Uterus (tissue), 2 donors: ENCODE data around the gene CEMIP.

ENCODE experiments used
- POLR2A ChIP-seq, 2 donors: fragments of 450-650 bp; IDR thresholded peaks; one replicate each; pipeline ENCODE4 v1.6.1; 2016; ENCODE audit warnings: antibody characterized with exemption in 2 of 2, mild to moderate bottlenecking in 1 of 2, moderate library complexity in 1 of 2
- TF ChIP-seq, protein P1 (sequence below), 4 experiments: fragments of 200-600 bp in 2 of 4; fragments of 450-650 bp in 2 of 4; sonication (generic) in 2 of 4; IDR thresholded peaks; one replicate each; pipeline ENCODE4 v1.5.1; 2016 to 2019; ENCODE audit warnings: antibody characterized with exemption in 4 of 4, mild to moderate bottlenecking in 2 of 4, moderate library complexity in 1 of 4

- TF ChIP-seq, protein P1, sequence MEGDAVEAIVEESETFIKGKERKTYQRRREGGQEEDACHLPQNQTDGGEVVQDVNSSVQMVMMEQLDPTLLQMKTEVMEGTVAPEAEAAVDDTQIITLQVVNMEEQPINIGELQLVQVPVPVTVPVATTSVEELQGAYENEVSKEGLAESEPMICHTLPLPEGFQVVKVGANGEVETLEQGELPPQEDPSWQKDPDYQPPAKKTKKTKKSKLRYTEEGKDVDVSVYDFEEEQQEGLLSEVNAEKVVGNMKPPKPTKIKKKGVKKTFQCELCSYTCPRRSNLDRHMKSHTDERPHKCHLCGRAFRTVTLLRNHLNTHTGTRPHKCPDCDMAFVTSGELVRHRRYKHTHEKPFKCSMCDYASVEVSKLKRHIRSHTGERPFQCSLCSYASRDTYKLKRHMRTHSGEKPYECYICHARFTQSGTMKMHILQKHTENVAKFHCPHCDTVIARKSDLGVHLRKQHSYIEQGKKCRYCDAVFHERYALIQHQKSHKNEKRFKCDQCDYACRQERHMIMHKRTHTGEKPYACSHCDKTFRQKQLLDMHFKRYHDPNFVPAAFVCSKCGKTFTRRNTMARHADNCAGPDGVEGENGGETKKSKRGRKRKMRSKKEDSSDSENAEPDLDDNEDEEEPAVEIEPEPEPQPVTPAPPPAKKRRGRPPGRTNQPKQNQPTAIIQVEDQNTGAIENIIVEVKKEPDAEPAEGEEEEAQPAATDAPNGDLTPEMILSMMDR (IDR thresholded peaks at IDR 0.05), result no peak
- no peak for TF ChIP-seq POLR2A (IDR thresholded peaks at IDR 0.05)
Observed at GRCh38 chr15:80769153-80769828, 9.9 kb upstream of the CEMIP start.
